CD4-positive, CD25-positive, alpha-beta regulatory T cell (primary cell): ENCODE measurements around the gene EVL. TPM values are rescaled to one million over a fixed set of nuclear protein-coding genes. Genes with fewer than 3 reads are reported as not detected.

ENCODE experiments used
- ATAC-seq, 2 donors: fragments of 150-1000 bp; cut with Tn5 transposase; one replicate each; pipeline ENCODE4 v1.10.0; 2021; ENCODE audit warnings: low read depth in 2 of 2, moderate number of reproducible peaks in 2 of 2, moderate library complexity in 1 of 2
- DNase-seq, 3 donors: peaks; one replicate each; pipeline versions ENCODE4 v3.0.0 to v3.0.0-alpha.2; 2012 to 2022; ENCODE audit warnings: mixed read lengths in 1 of 3
- H3K27ac ChIP-seq: one replicate; pipeline ENCODE4 v1.7.0; 2013; ENCODE audit warnings: mild to moderate bottlenecking, low read length; ENCODE audit not compliant: insufficient read depth, poor library complexity, severe bottlenecking
- H3K27me3 ChIP-seq: one replicate; pipeline ENCODE4 v1.7.0; 2013; ENCODE audit warnings: low read length; ENCODE audit not compliant: control insufficient read depth, insufficient read depth
- H3K36me3 ChIP-seq: one replicate; pipeline ENCODE4 v1.7.0; 2013; ENCODE audit warnings: mild to moderate bottlenecking, low read length, moderate library complexity; ENCODE audit not compliant: control insufficient read depth, insufficient read depth
- H3K4me1 ChIP-seq: 2 replicates; pipeline ENCODE4 v1.7.0; 2013; ENCODE audit warnings: mild to moderate bottlenecking, low read length; ENCODE audit not compliant: insufficient read depth, control insufficient read depth, poor library complexity, severe bottlenecking
- H3K4me3 ChIP-seq: one replicate; pipeline ENCODE4 v1.7.0; 2013; ENCODE audit warnings: low read depth, mild to moderate bottlenecking, low read length, moderate library complexity
- H3K9me3 ChIP-seq, 2 experiments: 1 replicate in 1 of 2; 2 replicates in 1 of 2; pipeline ENCODE4 v1.7.0; 2013; ENCODE audit warnings: low read length in 2 of 2, mild to moderate bottlenecking in 1 of 2, moderate library complexity in 1 of 2; ENCODE audit not compliant: control insufficient read depth in 2 of 2
- H3K27ac Mint-ChIP-seq, 3 donors: one replicate each; pipeline ENCODE4 v1.8.0; 2020 to 2022; ENCODE audit warnings: mild to moderate bottlenecking in 3 of 3, mixed read lengths in 3 of 3, moderate library complexity in 2 of 3
- H3K27me3 Mint-ChIP-seq: one replicate; pipeline ENCODE4 v1.8.0; 2022; ENCODE audit warnings: mild to moderate bottlenecking, mixed read lengths
- H3K36me3 Mint-ChIP-seq: one replicate; pipeline ENCODE4 v1.8.0; 2020; ENCODE audit warnings: mixed read lengths
- H3K4me1 Mint-ChIP-seq, 4 donors: one replicate each; pipeline ENCODE4 v1.8.0; 2020 to 2022; ENCODE audit warnings: mixed read lengths in 4 of 4, mild to moderate bottlenecking in 1 of 4
- H3K4me3 Mint-ChIP-seq, 4 donors: one replicate each; pipeline ENCODE4 v1.8.0; 2020 to 2022; ENCODE audit warnings: mild to moderate bottlenecking in 4 of 4, mixed read lengths in 4 of 4, moderate library complexity in 3 of 4
- H3K9me3 Mint-ChIP-seq, 7 donors: one replicate each; pipeline ENCODE4 v1.8.0; 2020 to 2022; ENCODE audit warnings: mixed read lengths in 7 of 7, mild to moderate bottlenecking in 3 of 7, moderate library complexity in 2 of 7
- polyA plus RNA-seq, 4 donors: library from polyadenylated mRNA; unstranded; fragments of 300-500 nt; fragmentation: Illumina TruSeq; gene quantifications; one replicate each; pipeline ENCODE4 v1.2.3, GENCODE V29; 2021
- total RNA-seq: library from RNA; stranded (reverse); gene quantifications from one replicate; pipeline ENCODE4 v1.2.3, GENCODE V29; 2022

Gene EVL
- total and polyA plus RNA-seq, 5 donors from 2014 or later, result 118 to 1,219 (median 140) TPM

DNA sequence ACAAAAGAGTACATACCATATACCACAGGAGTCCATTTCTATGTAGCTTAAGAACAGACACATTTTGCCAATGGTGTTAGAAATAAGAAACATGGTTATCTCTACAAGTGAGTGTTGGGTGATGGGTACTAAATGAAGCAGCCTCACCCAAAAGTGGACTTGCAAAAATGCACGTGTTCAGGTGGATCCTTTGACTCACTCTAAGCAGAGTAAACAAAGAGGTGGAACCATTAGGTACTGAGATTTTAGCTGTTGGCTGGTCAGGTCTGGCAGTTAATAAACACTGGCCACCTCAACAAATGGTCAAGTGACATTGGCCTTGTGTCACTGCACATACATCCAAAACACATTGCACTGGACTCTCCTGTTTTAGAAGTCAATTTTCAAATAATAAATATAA, 27.6 kb downstream of the EVL start:
- Histone ChIP-seq H3K27ac (peak overlapping the region; percentile 57), H3K9me3 (no peaks in the 10 kb centered on the region), H3K27me3 (no peaks in the 10 kb centered on the region), H3K36me3 (peaks cover 94% of the 10 kb centered on the region), H3K4me1 (peaks cover 97% of the 10 kb centered on the region), H3K4me3 (peak overlapping the region; percentile 39)
- H3K9me3 Mint-ChIP-seq, result no peaks in the 10 kb centered on the region
- H3K27ac Mint-ChIP-seq, result peak overlapping the region; percentile 55 to 94 (median 89)
- H3K36me3 Mint-ChIP-seq, result peaks cover 72% of the 10 kb centered on the region
- peak overlapping the region in 2 of 4 donors; percentile 46 to 70 for H3K4me3 Mint-ChIP-seq
- ATAC-seq (no peak), DNase-seq (no peak)
- H3K4me1 Mint-ChIP-seq, result peaks cover 56 to 96% (median 80%) of the 10 kb centered on the region in 4 donors
- H3K27me3 Mint-ChIP-seq, result no peaks in the 10 kb centered on the region

- H3K4me3 Mint-ChIP-seq, result peak overlapping the region in 3 of 4 donors; percentile 41 to 75 (median 46)
- H3K27ac ChIP-seq, result peak overlapping the region; percentile 57
- H3K27ac Mint-ChIP-seq, result peak overlapping the region; percentile 74 to 88 (median 83)
- H3K36me3 Mint-ChIP-seq, result peaks cover 72% of the 10 kb centered on the region
- H3K4me1 Mint-ChIP-seq, result peaks cover 56 to 96% (median 79%) of the 10 kb centered on the region in 4 donors
- no peak for DNase-seq
- no peaks in the 10 kb centered on the region for H3K27me3 Mint-ChIP-seq
- H3K9me3 ChIP-seq, result no peaks in the 10 kb centered on the region
- peaks cover 96% of the 10 kb centered on the region for H3K4me1 ChIP-seq
- peak overlapping the region; percentile 39 for H3K4me3 ChIP-seq
- no peak for ATAC-seq
- H3K27me3 ChIP-seq, result no peaks in the 10 kb centered on the region
- no peaks in the 10 kb centered on the region for H3K9me3 Mint-ChIP-seq
- H3K36me3 ChIP-seq, result peaks cover 94% of the 10 kb centered on the region
These were observed 28.1 kb downstream of the EVL start for GRCh38 chr14:100093319-100093718.

- Mint-ChIP-seq H3K4me1 (peaks cover 43 to 94% (median 79%) of the 10 kb centered on the region in 4 donors), H3K36me3 (peaks cover 65% of the 10 kb centered on the region), H3K27me3 (no peaks in the 10 kb centered on the region), H3K4me3 (peak overlapping the region; percentile 11 to 87 (median 52)), H3K9me3 (no peaks in the 10 kb centered on the region), H3K27ac (peak overlapping the region; percentile 73 to 88 (median 75))
- Histone ChIP-seq H3K4me1 (peaks cover 97% of the 10 kb centered on the region), H3K27ac (peak overlapping the region; percentile 55), H3K27me3 (no peaks in the 10 kb centered on the region), H3K36me3 (peaks cover 86% of the 10 kb centered on the region), H3K4me3 (peak overlapping the region; percentile 46), H3K9me3 (no peaks in the 10 kb centered on the region)
- DNase-seq (no peak), ATAC-seq (no peak)
These were observed 31.4 kb downstream of the EVL start for GRCh38 chr14:100096656-100097055.

DNA sequence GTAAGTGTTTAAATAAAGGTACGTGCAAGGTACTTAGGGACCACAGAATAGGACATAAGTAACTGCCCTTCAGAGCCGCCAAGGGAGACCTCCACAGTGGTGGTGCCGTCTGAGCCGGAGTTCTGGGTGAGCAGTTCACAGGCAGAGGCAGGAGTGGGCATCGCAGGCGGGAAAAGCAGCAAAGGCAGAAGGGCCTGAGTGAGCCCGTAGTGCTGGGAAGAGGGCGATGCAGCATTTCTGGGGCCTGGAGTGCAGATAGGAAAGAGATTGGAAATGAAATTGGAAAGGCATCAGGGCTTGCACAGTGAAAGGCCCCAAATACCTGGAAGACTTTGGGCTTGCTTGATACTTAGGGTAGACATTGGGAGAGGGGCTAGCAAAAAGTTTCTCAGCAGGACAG, 32.9 kb downstream of the EVL start:
- DNase-seq, result no peak
- H3K4me1 ChIP-seq, result peaks cover 97% of the 10 kb centered on the region
- ATAC-seq, result no peak
- peaks cover 49 to 97% (median 81%) of the 10 kb centered on the region in 4 donors for H3K4me1 Mint-ChIP-seq
- H3K9me3 Mint-ChIP-seq, result no peaks in the 10 kb centered on the region
- H3K4me3 ChIP-seq, result peak overlapping the region; percentile 28
- H3K36me3 Mint-ChIP-seq, result peaks cover 67% of the 10 kb centered on the region
- peak overlapping the region; percentile 88 to 93 (median 92) for H3K27ac Mint-ChIP-seq
- H3K4me3 Mint-ChIP-seq, result peak overlapping the region; percentile 50 to 87 (median 64)
- peaks cover 86% of the 10 kb centered on the region for H3K36me3 ChIP-seq
- no peaks in the 10 kb centered on the region for H3K27me3 ChIP-seq
- H3K27ac ChIP-seq, result peak overlapping the region; percentile 55
- no peaks in the 10 kb centered on the region for H3K9me3 ChIP-seq
- H3K27me3 Mint-ChIP-seq, result no peaks in the 10 kb centered on the region

GRCh38 chr14:100100032-100100703, 34.9 kb downstream of the EVL start:
- no peaks in the 10 kb centered on the region for H3K27me3 Mint-ChIP-seq
- H3K27ac ChIP-seq, result peak overlapping the region; percentile 55
- peaks cover 90% of the 10 kb centered on the region for H3K36me3 ChIP-seq

DNA sequence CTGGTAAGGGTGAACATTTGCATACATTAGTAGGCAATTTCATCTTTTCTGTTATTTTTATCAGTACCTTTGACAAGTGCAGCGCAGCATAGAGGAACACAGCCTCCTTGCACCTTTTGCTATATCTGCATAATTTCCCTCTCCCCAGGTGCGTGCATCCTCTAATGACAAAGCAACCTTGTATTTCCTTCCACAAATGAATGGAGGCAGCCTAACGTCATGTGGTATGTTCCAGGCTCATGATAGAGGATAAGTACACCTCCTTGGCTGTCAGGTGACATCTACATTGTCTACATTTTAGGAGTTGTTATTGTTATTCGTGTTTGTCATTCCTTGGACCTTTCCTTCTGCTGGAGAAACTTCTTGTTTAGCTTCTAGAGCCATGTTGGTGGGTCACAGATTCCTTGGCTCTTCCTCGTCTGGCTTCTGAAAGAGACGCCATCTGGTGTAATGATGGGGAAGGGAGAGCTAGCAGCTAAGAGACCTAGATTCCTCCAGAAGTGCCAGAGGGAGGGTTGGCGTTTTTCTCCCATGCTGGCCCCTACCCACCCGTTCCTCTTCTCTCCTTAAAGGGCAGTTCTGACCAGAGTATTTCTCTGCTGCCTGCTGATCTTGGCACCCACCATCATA, 37.0 kb downstream of the EVL start:
- H3K9me3 ChIP-seq, result no peaks in the 10 kb centered on the region
- H3K4me1 ChIP-seq, result peaks cover 98% of the 10 kb centered on the region
- DNase-seq (no peak), ATAC-seq (no peak)
- H3K4me1 Mint-ChIP-seq, result peaks cover 54 to 97% (median 83%) of the 10 kb centered on the region in 4 donors
- peaks cover 91% of the 10 kb centered on the region for H3K36me3 ChIP-seq
- peak overlapping the region; percentile 2 to 83 (median 76) for H3K4me3 Mint-ChIP-seq
- peak overlapping the region; percentile 68 to 99 (median 88) for H3K27ac Mint-ChIP-seq
- H3K36me3 Mint-ChIP-seq, result peaks cover 69% of the 10 kb centered on the region
- H3K4me3 ChIP-seq, result peak overlapping the region; percentile 51
- H3K27me3 ChIP-seq, result no peaks in the 10 kb centered on the region
- H3K27me3 Mint-ChIP-seq, result no peaks in the 10 kb centered on the region
- no peaks in the 10 kb centered on the region for H3K9me3 Mint-ChIP-seq
- peak overlapping the region; percentile 79 for H3K27ac ChIP-seq

More at GRCh38 chr14:100100032-100100703, 34.9 kb downstream of the EVL start:
- Mint-ChIP-seq H3K9me3 (no peaks in the 10 kb centered on the region), H3K4me1 (peaks cover 53 to 97% (median 80%) of the 10 kb centered on the region in 4 donors), H3K4me3 (peak overlapping the region; percentile 47 to 83 (median 73)), H3K27ac (peak overlapping the region; percentile 70 to 99 (median 88)), H3K36me3 (peaks cover 71% of the 10 kb centered on the region)
- peaks cover 98% of the 10 kb centered on the region for H3K4me1 ChIP-seq
- H3K4me3 ChIP-seq, result peak overlapping the region; percentile 21
- H3K9me3 ChIP-seq, result no peaks in the 10 kb centered on the region
- H3K27me3 ChIP-seq, result no peaks in the 10 kb centered on the region
- DNase-seq (no peak), ATAC-seq (no peak)

- Mint-ChIP-seq H3K9me3 (no peaks in the 10 kb centered on the region), H3K36me3 (peaks cover 66% of the 10 kb centered on the region), H3K27me3 (no peaks in the 10 kb centered on the region), H3K4me1 (peaks cover 47 to 98% (median 82%) of the 10 kb centered on the region in 4 donors), H3K4me3 (peak overlapping the region; percentile 79 to 86 (median 82)), H3K27ac (peak overlapping the region; percentile 88 to 99 (median 93))
- peaks cover 100% of the 10 kb centered on the region for H3K4me1 ChIP-seq
- peak in 1 of 2 donors; percentile 42 for ATAC-seq
- peaks cover 86% of the 10 kb centered on the region for H3K36me3 ChIP-seq
- H3K27me3 ChIP-seq, result no peaks in the 10 kb centered on the region
- H3K9me3 ChIP-seq, result no peaks in the 10 kb centered on the region
- H3K27ac ChIP-seq, result peak overlapping the region; percentile 79
- peak overlapping the region; percentile 68 for H3K4me3 ChIP-seq
- peak in 1 of 3 donors; percentile 61 for DNase-seq
These were observed 38.2 kb downstream of the EVL start for GRCh38 chr14:100103250-100104005.
